ENCODE measurements around the gene SNTB2.

DNA sequence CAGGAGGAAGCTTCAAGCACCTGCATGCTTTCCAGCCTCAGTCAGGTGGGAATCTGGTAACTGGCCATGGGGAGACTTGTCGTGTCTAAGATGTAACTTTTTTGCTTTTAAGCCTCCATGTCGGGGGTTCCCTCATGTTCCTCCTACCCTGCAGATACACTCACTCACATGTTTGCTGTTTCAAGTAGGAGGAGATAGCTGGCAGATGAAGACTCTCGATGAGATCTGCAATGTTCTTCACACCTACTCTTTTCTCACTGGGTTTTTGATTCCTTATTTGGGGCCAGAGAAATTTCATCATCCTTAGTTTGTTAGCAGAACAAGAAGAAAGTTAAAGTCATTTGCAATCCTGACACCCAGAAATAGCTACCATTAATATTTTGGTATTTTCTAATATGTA lies 29.8 kb upstream of the SNTB2 start:
- TF ChIP-seq POLR2AphosphoS5 (IDR thresholded peaks at IDR 0.05; ENCODE audit: low read depth, low read length) (no peak), POLR2A (IDR thresholded peaks at IDR 0.05; ENCODE audit: low read depth, low read length) (no peak)

Measured in GM12892 (cell line).